GM18520 (cell line): ENCODE measurements around the gene DSTYK.
A peak's percentile ranks its signal among the peaks of the same experiment; 100 is the strongest.

ENCODE experiments used
- ATAC-seq: cut with Tn5 transposase; IDR thresholded peaks from one replicate; pipeline ENCODE4 v1.9.1; 2021; ENCODE audit not compliant: unreplicated experiment

Gene DSTYK

DNA sequence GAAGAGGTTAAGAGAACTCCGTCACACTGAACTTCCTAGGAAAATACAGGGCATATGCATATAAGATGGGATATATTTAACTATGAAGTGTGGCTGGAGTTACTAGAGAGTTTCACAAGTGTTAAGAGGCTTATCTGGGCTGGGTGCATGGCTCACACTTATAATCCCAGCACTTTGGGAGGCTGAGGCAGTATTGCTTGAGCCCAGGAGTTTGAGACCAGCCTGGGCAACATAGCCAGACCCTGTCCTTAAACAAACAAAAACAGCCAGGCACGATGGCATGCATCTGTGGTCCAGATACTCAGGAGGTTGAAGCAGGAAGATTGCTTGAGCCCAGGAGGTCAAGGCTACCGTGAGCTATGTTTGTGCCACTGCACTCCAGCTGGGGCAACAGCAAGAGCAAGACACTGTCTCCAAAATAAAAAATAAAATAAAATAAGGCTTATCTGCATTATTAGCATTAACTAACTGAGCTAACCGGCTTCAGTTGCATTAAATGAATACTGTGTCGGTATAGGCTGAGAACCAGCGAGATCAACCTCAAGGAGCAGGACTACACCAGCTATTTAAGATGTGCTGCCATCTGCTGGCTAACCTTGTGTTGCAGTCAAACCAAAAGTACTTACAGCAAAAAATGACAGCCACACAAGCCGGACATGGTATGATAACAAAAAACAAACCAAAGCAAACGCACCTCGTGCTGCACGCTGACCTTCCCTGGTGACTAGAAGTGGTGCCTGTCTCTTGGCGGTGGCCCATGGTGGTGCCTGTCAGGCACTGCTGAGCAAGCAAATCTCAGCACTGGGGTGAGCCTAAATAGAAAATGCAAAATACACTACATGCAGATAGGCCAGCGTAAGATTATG lies 70.0 kb downstream of the DSTYK start:
- ATAC-seq, result no peak

DNA sequence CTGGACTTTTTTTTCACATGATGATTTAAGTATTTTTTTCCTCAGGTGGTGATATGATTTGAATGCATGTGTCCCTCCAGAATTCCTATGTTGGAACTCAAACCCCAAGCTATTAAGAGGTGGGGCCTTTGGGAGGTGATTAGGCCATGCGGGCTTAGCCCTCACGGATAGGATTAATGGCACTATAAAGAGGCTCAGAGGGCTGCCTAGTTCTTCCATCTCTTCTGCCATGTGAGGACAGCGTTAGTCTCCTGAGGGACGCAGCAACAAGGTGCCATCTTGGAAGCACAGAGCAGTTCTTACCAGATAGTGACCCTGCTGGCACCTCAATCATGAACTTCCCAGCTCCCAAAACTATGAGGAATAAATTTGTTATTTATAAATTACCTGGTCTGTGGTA lies 71.4 kb downstream of the DSTYK start:
- ATAC-seq, result no peak

DNA sequence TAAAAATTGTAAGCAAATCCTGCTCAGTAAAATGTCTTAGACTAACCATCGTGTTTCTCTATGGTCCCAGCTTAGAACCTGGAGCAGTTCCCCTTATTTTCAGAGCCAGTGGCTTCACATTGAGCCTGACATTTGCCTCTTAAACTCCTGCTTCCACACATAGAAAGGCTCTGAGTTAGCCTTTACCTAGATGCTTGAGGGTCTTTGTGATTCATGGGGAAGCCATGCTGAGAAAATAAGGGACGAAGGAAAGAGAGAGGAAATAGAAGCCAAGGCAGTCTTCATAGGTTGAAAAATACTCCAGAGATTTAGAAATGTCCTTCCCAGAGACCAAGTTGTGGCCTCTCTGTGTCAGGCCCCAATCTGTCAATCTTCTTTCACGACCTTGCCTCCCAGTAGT lies 73.6 kb downstream of the DSTYK start:
- no peak for ATAC-seq

DNA sequence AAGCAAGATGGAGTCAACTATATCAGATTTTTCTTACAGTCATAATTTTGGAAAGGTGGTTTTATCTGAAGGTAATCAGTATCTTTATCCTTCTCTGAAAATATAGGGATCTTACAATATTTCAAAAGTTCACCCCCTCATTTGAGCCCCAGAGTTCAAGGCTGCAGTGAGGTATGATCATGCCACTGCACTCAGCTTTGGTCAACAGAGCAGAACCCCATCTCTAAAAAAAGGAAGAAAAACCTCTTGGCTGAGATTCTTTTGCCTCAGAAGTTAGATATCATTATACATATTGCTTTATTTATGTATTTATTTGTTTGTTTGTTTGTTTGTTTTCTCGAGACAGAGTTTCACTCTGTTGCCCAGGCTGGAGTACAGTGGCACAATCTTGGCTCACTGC lies 78.2 kb downstream of the DSTYK start:
- ATAC-seq, result no peak

GRCh38 chr1:205129447-205130029 lies 82.0 kb downstream of the DSTYK start:
- ATAC-seq, result no peak

- ATAC-seq, result no peak
Measured at GRCh38 chr1:205128050-205128449, 83.5 kb downstream of the DSTYK start.

- no peak for ATAC-seq
Measured at GRCh38 chr1:205127646-205128045, 83.9 kb downstream of the DSTYK start.

DNA sequence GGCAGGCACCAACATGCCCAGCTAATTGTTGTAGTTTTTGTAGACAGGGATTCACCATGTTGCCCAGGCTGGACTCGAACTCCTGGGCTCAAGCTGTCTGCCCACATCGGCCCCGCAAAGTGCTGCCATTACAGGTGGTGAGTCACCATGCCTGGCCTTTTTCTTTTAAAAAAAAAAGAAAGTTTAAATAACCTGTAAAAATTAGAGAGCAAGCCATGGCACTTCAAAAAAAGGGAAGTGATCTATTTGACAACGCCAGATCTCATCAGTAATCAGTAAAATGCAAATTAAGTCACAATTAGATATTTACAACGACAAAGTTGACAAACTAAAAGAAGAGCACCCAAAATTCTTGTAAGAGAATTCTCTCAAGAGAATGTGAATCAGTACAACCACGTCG lies 86.8 kb downstream of the DSTYK start:
- ATAC-seq, result no peak

DNA sequence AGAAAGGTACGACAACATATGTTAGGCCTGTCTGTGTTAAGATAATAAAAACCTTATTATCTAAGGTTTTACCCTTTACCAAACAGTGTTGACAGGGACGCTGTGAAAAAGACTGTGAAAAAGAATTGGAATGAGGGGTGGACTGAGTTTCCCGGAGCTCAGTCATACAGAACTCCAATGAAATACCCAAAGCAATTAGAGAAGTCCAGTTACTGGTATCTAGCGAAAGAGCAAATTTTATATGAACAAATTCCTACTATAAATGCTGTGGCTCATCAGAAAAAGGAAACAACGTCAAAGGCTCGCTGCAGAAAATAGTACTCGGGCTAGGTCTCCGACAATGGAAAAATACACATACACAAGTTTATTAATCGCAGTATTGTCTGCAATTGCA lies 89.0 kb downstream of the DSTYK start:
- ATAC-seq, result no peak

- peak; percentile 83 for ATAC-seq
Measured at GRCh38 chr1:205121660-205122488, 89.6 kb downstream of the DSTYK start, which contains the start of gene RBBP5. Gene RBBP5, minus strand, starts transcription at chr1:205121978. Its CDS starts 105 bp downstream, at chr1:205121873.

DNA sequence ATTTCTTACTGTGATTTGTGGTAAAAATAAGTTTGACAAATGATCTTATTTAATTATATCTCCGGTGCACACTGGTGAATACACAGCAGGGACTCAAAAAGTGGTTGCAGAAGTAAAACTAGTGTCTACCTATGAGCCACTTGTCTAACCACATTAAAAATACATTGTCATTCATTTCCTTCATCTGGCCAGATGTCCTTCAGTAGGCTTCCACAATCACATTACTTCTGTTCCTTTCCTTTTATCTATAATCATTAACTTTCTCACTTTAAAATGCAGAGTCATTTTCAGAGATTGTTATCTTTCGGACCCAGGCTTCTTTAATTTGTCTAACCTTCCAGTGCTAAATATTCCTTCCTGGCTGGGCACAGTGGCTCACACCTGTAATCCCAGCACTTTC lies 92.8 kb downstream of the DSTYK start:
- ATAC-seq, result no peak

- no peak for ATAC-seq
Measured at GRCh38 chr1:205111354-205111753, 100.1 kb downstream of the DSTYK start.

- ATAC-seq, result no peak
Measured at GRCh38 chr1:205109711-205110110, 101.8 kb downstream of the DSTYK start.

DNA sequence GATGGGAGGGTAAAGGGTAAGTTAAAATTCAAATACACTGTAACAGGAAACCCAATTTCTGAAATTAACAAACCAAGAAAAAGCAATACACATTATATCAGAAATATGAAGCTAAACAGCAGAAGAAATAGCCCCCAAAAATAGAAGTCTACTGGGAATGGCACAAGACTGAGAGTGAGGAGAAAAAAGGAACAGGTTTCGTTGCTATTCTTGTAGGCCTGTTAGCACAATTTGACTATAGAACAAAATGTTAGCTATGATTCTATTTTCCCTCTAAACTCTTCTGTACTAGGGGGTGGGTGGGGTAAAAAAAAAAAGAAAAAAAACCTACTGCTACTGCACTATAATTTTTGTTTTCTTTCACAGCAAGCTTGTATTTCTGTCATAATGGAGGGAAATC lies 102.2 kb downstream of the DSTYK start:
- no peak for ATAC-seq

DNA sequence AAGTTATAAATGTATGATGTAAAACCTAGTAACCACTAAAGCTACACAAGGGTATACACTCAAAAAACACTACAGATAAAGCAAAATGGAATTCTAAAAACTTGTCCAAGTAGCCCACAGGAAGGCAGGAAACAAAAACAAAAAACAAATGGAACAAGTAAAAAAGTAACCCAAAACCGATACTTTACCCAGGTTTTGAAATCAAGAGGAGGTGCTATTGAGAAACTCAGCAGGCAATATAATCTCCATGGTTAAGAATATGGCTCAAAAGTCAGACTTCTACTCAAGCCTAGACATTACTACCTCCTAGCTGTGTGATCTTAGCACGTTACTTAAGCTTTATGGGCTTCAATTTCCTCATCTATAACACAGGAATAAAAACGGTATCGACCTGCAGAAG lies 103.0 kb downstream of the DSTYK start:
- ATAC-seq, result no peak

GRCh38 chr1:205107327-205107726 lies 104.2 kb downstream of the DSTYK start:
- no peak for ATAC-seq

DNA sequence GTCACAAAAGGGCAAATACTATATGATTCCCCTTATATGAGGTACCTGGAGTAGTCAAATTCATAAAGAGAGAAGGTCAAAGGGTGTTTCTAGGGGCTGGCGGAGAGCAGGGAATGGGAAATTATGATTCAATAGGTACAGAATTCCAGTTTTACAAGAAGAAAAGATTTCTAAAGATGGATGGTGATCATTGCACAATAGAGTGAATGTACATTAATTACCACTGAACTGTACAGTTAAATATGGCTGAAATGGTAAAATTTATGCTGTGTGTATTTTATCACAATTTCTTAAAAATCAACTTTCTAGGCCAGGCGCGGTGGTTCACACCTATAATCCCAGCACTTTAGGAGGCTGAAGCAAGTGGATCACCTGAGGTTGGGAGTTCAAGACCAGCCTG lies 109.1 kb downstream of the DSTYK start:
- ATAC-seq, result no peak

GRCh38 chr1:205098242-205098641 lies 113.3 kb downstream of the DSTYK start:
- ATAC-seq, result no peak

DNA sequence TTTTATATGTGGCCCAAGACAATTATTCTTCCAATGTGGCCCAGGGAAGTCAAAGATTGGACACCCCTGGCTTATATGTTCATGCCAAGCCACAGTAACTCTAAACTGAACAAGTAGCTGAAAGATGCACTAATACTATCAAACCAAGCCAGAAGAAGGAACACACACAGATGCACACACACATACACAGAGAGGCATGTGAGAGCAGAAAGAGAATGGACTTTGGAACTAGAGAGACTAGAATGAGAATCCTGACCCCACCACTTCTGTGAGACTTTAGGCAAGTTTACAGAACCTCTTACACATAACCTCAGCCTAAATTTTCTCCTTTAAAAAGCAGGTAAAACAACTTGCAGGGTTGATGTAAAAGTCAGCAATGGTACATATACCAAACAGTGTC lies 116.1 kb downstream of the DSTYK start:
- ATAC-seq, result no peak
